ENCODE data around the gene SSTR4.

- no peak for TF ChIP-seq POLR2A (IDR thresholded peaks at IDR 0.05; ENCODE audit: borderline replicate concordance, extremely low read depth, insufficient read depth, insufficient read length)
- no peak for TF ChIP-seq EZH2 (IDR thresholded peaks at IDR 0.05)
- TF ChIP-seq CTCF (IDR thresholded peaks at IDR 0.05 in 2 of 3, conservative IDR thresholded peaks at IDR 0.05 in 1 of 3; ENCODE audit: borderline replicate concordance in 1 of 3, insufficient read depth in 1 of 3, low read depth in 2 of 3, low read length in 2 of 3) = no peak
- no peak for TF ChIP-seq CEBPB (IDR thresholded peaks at IDR 0.05; ENCODE audit: low read depth)
- no peak for TF ChIP-seq REST (IDR thresholded peaks at IDR 0.05; ENCODE audit: low read depth)
- no peak for TF ChIP-seq ZBTB33 (IDR thresholded peaks at IDR 0.05; ENCODE audit: extremely low read depth, insufficient replicate concordance, low read length)
- TF ChIP-seq RAD21 (IDR thresholded peaks at IDR 0.05; ENCODE audit: low read depth) = no peak
These were observed 6.7 kb upstream of the SSTR4 start for GRCh38 chr20:23028392-23028791.

All from HCT116 (cell line).